ENCODE data around the gene RAB8B.

The RAB8B gene

DNA sequence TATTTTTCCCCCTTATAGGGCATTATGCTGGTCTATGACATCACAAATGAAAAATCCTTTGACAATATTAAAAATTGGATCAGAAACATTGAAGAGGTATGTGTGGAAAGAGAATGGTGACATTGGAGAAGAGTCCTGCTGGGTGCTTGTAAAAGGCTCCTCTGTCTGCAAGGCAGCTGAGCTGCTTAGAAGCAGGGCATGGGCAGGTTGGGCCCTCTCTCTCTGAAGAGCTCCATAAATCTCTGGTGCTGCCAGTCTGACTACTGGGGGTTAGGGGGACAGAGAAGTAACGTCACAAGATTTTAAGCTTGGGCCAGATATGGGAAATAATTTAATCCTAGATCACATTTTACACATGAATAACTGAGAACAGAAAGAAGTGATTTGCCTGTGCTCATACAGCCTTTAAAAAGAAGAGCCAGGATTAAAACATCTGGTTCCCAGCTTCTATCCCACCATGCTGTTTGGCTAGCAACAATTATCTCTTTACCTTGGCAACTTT lies 66.1 kb downstream of the RAB8B start:
- Histone ChIP-seq H3K36me3 (peaks cover 12 to 35% (median 26%) of the 10 kb centered on the region in 3 donors), H3K27ac (peak overlapping the region in 1 of 2 donors; percentile 16), H3K4me3 (no peak overlapping the region), H3K9me3 (no peaks in the 10 kb centered on the region), H3K27me3 (no peaks in the 10 kb centered on the region), H3K4me1 (peaks cover 0 to 11% (median 5%) of the 10 kb centered on the region in 4 donors)
- TF ChIP-seq, protein P1, sequence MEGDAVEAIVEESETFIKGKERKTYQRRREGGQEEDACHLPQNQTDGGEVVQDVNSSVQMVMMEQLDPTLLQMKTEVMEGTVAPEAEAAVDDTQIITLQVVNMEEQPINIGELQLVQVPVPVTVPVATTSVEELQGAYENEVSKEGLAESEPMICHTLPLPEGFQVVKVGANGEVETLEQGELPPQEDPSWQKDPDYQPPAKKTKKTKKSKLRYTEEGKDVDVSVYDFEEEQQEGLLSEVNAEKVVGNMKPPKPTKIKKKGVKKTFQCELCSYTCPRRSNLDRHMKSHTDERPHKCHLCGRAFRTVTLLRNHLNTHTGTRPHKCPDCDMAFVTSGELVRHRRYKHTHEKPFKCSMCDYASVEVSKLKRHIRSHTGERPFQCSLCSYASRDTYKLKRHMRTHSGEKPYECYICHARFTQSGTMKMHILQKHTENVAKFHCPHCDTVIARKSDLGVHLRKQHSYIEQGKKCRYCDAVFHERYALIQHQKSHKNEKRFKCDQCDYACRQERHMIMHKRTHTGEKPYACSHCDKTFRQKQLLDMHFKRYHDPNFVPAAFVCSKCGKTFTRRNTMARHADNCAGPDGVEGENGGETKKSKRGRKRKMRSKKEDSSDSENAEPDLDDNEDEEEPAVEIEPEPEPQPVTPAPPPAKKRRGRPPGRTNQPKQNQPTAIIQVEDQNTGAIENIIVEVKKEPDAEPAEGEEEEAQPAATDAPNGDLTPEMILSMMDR (IDR thresholded peaks at IDR 0.05) = no peak
- DNase-seq = no peak
- intact Hi-C loops (cut with DNase I; ENCODE audit: low total_unique reads) = no loop called here

DNA sequence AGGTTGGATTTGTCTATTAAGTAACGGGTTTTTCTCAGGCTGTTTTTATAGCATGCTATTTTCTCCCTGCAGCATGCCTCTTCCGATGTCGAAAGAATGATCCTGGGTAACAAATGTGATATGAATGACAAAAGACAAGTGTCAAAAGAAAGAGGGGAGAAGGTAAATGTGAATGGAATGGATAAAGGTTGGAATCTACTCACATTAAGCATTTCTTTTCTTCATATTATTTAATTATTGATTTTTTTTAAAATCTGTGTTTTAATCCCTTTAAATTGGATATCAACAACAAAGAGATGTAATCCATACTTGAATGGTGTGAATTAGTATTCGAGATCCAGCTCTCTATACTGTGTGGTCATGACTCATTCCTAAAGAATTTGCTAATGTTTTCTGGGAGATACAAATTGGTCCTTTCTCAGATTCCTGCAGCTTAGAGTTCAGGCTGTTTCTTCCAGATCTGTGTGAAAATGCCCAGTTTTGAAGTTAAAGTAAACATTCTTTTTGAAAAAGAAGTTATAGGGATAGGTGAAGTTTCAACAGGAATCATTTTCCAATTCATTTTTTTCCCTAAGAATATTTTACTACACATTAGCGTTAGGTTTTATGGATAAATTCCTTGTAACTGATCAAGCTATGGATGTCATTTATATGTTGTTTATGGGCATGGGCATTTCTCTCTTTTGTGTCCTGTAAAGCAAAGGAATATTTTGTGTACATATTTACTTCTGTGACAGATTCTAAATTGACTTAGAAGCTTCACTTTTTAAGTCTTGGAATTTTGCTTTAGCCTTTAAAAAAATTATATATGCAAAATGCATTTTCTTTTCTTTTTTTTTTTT lies 67.2 kb downstream of the RAB8B start:
- H3K4me3 ChIP-seq = no peak overlapping the region
- H3K9me3 ChIP-seq = no peaks in the 10 kb centered on the region
- DNase-seq = no peak
- H3K4me1 ChIP-seq = peaks cover 0 to 11% (median 5%) of the 10 kb centered on the region in 4 donors
- TF ChIP-seq, protein P1 (IDR thresholded peaks at IDR 0.05) = no peak
- peak overlapping the region in 1 of 2 donors; percentile 20 for H3K27ac ChIP-seq
- H3K27me3 ChIP-seq = no peaks in the 10 kb centered on the region
- peaks cover 20 to 34% (median 23%) of the 10 kb centered on the region in 3 donors for H3K36me3 ChIP-seq
- intact Hi-C loops (cut with DNase I; ENCODE audit: low total_unique reads) = no loop called here

- Histone ChIP-seq H3K27me3 (no peaks in the 10 kb centered on the region), H3K27ac (no peak overlapping the region), H3K4me1 (peaks cover 0 to 11% (median 5%) of the 10 kb centered on the region in 4 donors), H3K4me3 (no peak overlapping the region), H3K9me3 (no peaks in the 10 kb centered on the region), H3K36me3 (peaks cover 21 to 35% (median 29%) of the 10 kb centered on the region in 3 donors)
- DNase-seq = no peak
- TF ChIP-seq, protein P1 (IDR thresholded peaks at IDR 0.05) = no peak
- intact Hi-C loops (cut with DNase I; ENCODE audit: low total_unique reads) = no loop called here
Measured at GRCh38 chr15:63258658-63259057, 69.3 kb downstream of the RAB8B start.

DNA sequence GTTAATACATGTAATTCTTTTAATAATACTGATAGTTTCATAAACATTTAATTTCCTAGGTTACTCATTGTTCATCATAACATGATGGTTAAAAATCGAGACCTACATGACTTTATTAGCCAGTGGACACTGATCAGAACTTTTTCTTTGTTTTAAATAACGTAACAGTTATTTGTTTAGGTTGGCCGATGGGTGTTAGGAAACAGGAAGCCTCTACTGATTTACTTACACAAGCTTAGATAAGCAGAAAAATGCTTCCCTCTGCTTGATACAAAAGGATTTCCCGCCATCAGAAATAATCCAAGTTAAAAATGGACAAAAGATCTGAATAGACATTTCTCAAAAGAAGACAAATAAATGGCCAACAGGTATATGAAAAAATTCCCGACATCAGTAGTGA lies 71.4 kb downstream of the RAB8B start:
- Histone ChIP-seq H3K4me1 (peaks cover 0 to 11% (median 5%) of the 10 kb centered on the region in 4 donors), H3K27me3 (no peaks in the 10 kb centered on the region), H3K27ac (no peak overlapping the region), H3K4me3 (no peak overlapping the region), H3K9me3 (no peaks in the 10 kb centered on the region), H3K36me3 (peaks cover 32 to 47% (median 38%) of the 10 kb centered on the region in 3 donors)
- intact Hi-C loops (cut with DNase I; ENCODE audit: low total_unique reads) = no loop called here
- DNase-seq = no peak
- TF ChIP-seq, protein P1 (IDR thresholded peaks at IDR 0.05) = no peak

GRCh38 chr15:63261311-63261710 lies 71.9 kb downstream of the RAB8B start:
- H3K4me3 ChIP-seq = no peak overlapping the region
- H3K9me3 ChIP-seq = no peaks in the 10 kb centered on the region
- H3K27ac ChIP-seq = no peak overlapping the region
- peaks cover 32 to 47% (median 38%) of the 10 kb centered on the region in 3 donors for H3K36me3 ChIP-seq
- TF ChIP-seq, protein P1 (IDR thresholded peaks at IDR 0.05) = no peak
- peaks cover 0 to 6% (median 3%) of the 10 kb centered on the region in 4 donors for H3K4me1 ChIP-seq
- no peaks in the 10 kb centered on the region for H3K27me3 ChIP-seq
- intact Hi-C loops (cut with DNase I; ENCODE audit: low total_unique reads) = no loop called here
- no peak for DNase-seq

Data from tibial artery (tissue), 4 donors.